K562 (cell line): ENCODE measurements around the gene RAG2. TPM values are rescaled to one million over a fixed set of nuclear protein-coding genes. Genes with fewer than 3 reads are reported as not detected.
A peak's percentile ranks its signal among the peaks of the same experiment; 100 is the strongest.

Experiments used
- ATAC-seq: fragments of 200-7000 bp; cut with Tn5 transposase; 3 replicates; pipeline ENCODE4 v1.9.1; 2020; ENCODE audit warnings: moderate library complexity
- BruUV-seq: library from RNA; stranded (reverse); fragments of 400-500 nt; replicated peaks from 2 replicates; lab custom pipeline; 2021; lab: Mats Ljungman, UMichigan
- CTCF ChIA-PET: fragments of 300-600 bp; formaldehyde crosslinking; extraction: SDS; loops from one replicate; lab custom pipeline; 2021; ENCODE audit warnings: low intra/inter-chr PET ratio; lab: Yijun Ruan, JAX
- POLR2A ChIA-PET: fragments of 300-600, 350-650 bp; sonication (Branson Sonifier 250); formaldehyde crosslinking; extraction: SDS; loops from one replicate; lab custom pipeline; 2021; ENCODE audit warnings: antibody characterized with exemption, inconsistent platforms; lab: Yijun Ruan, JAX
- DNase-seq, 4 experiments: peaks; one replicate each; pipeline versions ENCODE4 v3.0.0 to v3.0.0-alpha.2; 2011 to 2018; ENCODE audit warnings: low spot score in 3 of 4, mixed read lengths in 3 of 4; ENCODE audit errors: extremely low read depth in 1 of 4
- FAIRE-seq: peaks from 2 replicates; lab custom pipeline; 2011; peaks lifted over from hg19 to GRCh38; lab: Jason Lieb, UNC
- H2AFZ ChIP-seq: 2 replicates; pipeline ENCODE4 v1.6.0; 2011; ENCODE audit warnings: low read depth, low read length, control low read depth, inconsistent platforms
- H3K27ac ChIP-seq: fragments of 200-600 bp; 3 replicates; pipeline ENCODE4 v1.8.0; 2011; ENCODE audit warnings: low read depth, mild to moderate bottlenecking, control low read depth, inconsistent platforms, low read length, moderate library complexity, mixed read lengths; ENCODE audit errors: extremely low read depth
- H3K27me3 ChIP-seq, 2 experiments: fragments of 300-600 bp in 1 of 2; 2 replicates in 1 of 2; 3 replicates in 1 of 2; pipeline versions ENCODE4 v1.6.0 to v1.8.0; 2011; ENCODE audit warnings: inconsistent platforms in 2 of 2, low read length in 2 of 2, mild to moderate bottlenecking in 1 of 2, mixed read lengths in 1 of 2, moderate library complexity in 1 of 2; ENCODE audit not compliant: control insufficient read depth in 2 of 2, insufficient read depth in 2 of 2
- H3K36me3 ChIP-seq: fragments of 300-600 bp; 3 replicates; pipeline ENCODE4 v1.8.0; 2011; ENCODE audit warnings: mild to moderate bottlenecking, low read length, inconsistent platforms; ENCODE audit not compliant: control insufficient read depth, insufficient read depth
- H3K4me1 ChIP-seq, 2 experiments: fragments of 200-600 bp in 1 of 2; replicated peaks in 1 of 2; 2 replicates in 1 of 2; 3 replicates in 1 of 2; pipeline versions ENCODE4 v1.5.1 to v1.8.0; 2011; ENCODE audit warnings: inconsistent platforms in 2 of 2, low read length in 2 of 2, mild to moderate bottlenecking in 1 of 2, mixed read lengths in 1 of 2, moderate library complexity in 1 of 2; ENCODE audit not compliant: control insufficient read depth in 2 of 2, insufficient read depth in 2 of 2
- H3K4me2 ChIP-seq: 2 replicates; pipeline ENCODE4 v1.6.1; 2011; ENCODE audit warnings: low read length, control low read depth, inconsistent platforms, mixed read lengths; ENCODE audit not compliant: insufficient read depth
- H3K4me3 ChIP-seq: fragments of 200-600 bp; sonication (generic), shearing (Covaris generic); 2 replicates; pipeline ENCODE4 v1.5.1; 2016; ENCODE audit warnings: control low read depth, inconsistent platforms
- H3K79me2 ChIP-seq: fragments of 200-600 bp; 3 replicates; pipeline ENCODE4 v1.8.0; 2011; ENCODE audit warnings: low read length, inconsistent platforms; ENCODE audit not compliant: control insufficient read depth, insufficient read depth
- H3K9ac ChIP-seq, 2 experiments: 2 replicates each; pipeline versions ENCODE4 v1.6.0 to v1.6.1; 2011; ENCODE audit warnings: low read depth in 2 of 2, low read length in 2 of 2, control low read depth in 1 of 2, inconsistent platforms in 1 of 2, mild to moderate bottlenecking in 1 of 2, mixed read lengths in 1 of 2; ENCODE audit not compliant: insufficient read depth in 1 of 2
- H3K9me1 ChIP-seq: one replicate; pipeline ENCODE4 v1.6.0; 2011; ENCODE audit warnings: inconsistent platforms, mild to moderate bottlenecking, low read length, moderate library complexity; ENCODE audit not compliant: control insufficient read depth, insufficient read depth
- H3K9me3 ChIP-seq: replicated peaks from 2 replicates; pipeline ENCODE4 v1.5.1; 2011; ENCODE audit warnings: low read depth, low read length, inconsistent platforms; ENCODE audit not compliant: control insufficient read depth, insufficient read depth
- H4K20me1 ChIP-seq: replicated peaks from 2 replicates; pipeline ENCODE4 v1.6.1; 2011; ENCODE audit warnings: low read length, inconsistent platforms, mixed read lengths; ENCODE audit not compliant: control insufficient read depth, insufficient read depth
- C11orf30 ChIP-seq: fragments of 450-650 bp; IDR thresholded peaks from 2 replicates; pipeline ENCODE4 v1.6.1; 2016; ENCODE audit warnings: low read depth, mild to moderate bottlenecking
- HDAC1 ChIP-seq, 2 experiments: fragments of 450-650 bp; IDR thresholded peaks; 2 replicates each; pipeline ENCODE4 v1.6.1; 2016 to 2017; ENCODE audit warnings: inconsistent platforms in 1 of 2, mild to moderate bottlenecking in 1 of 2, moderate library complexity in 1 of 2
- MAFG ChIP-seq: fragments of 450-650 bp; conservative IDR thresholded peaks from 2 replicates; pipeline ENCODE4 v1.6.1; 2016; ENCODE audit warnings: missing genetic modification characterization, missing compliant biosample characterization
- MTA2 ChIP-seq: fragments of 450-650 bp; IDR thresholded peaks from 2 replicates; pipeline ENCODE4 v1.6.1; 2016; ENCODE audit warnings: low read depth
- MYBL2 ChIP-seq, 2 experiments: fragments of 450-650 bp in 1 of 2; sonication (generic) in 1 of 2; formaldehyde crosslinking in 1 of 2; IDR thresholded peaks; 2 replicates each; pipeline versions ENCODE4 v1.6.1 to v1.8.1; 2017 to 2022; ENCODE audit warnings: borderline replicate concordance in 1 of 2, inconsistent platforms in 1 of 2, low read depth in 1 of 2, mild to moderate bottlenecking in 1 of 2, missing genetic modification reagents in 1 of 2, moderate library complexity in 1 of 2
- NFE2 ChIP-seq: IDR thresholded peaks from 2 replicates; pipeline ENCODE4 v1.6.1; 2014; ENCODE audit warnings: antibody characterized with exemption, low read depth
- NFE2L1 ChIP-seq: fragments of 450-650 bp; IDR thresholded peaks from 2 replicates; pipeline ENCODE4 v1.6.1; 2016; ENCODE audit warnings: missing genetic modification characterization, low read depth, mild to moderate bottlenecking, missing compliant biosample characterization, moderate library complexity, borderline replicate concordance
- PPARD ChIP-seq: fragments of 250-450 bp; sonication (Bioruptor Pico); IDR thresholded peaks from 2 replicates; pipeline ENCODE4 v1.8.0; 2022; ENCODE audit warnings: inconsistent platforms, mild to moderate bottlenecking, moderate library complexity
- WGBS: fragments of 100-300 bp; shearing (Covaris generic); methylation state at CpG from one replicate; pipeline ENCODE4 v1.1.6; 2016; ENCODE audit warnings: low coverage, mixed read lengths; ENCODE audit not compliant: insufficient coverage; ENCODE audit errors: missing lambda C conversion rate; 5-methylcytosine and 5-hydroxymethylcytosine counted together
- in situ Hi-C: fragments of 300-500 bp; cut with MboI; formaldehyde crosslinking; loops from 4 replicates; pipeline ENCODE4 v1.15.0; 2018; ENCODE audit warnings: inconsistent platforms, mixed read lengths
- intact Hi-C: fragments of 100-400 bp; cut with micrococcal nuclease; formaldehyde crosslinking; loops from 2 replicates; pipeline ENCODE4 v1.14.2; 2022
- polyA plus RNA-seq, 8 experiments: library from polyadenylated mRNA; depleted of rRNA in 4 of 8; stranded (reverse) in 5 of 8; unstranded in 3 of 8; fragments of >200 nt; fragmentation: Nextera tagmentation in 2 of 8; fragmentation: Illumina TruSeq in 1 of 8; extraction: Ambion mirVana in 2 of 8; extraction: Trizol in 1 of 8; gene quantifications; 2 replicates each; pipeline versions ENCODE4 v1.2.1 to v1.2.3, GENCODE V29; 2011 to 2014; ENCODE audit warnings: inconsistent platforms in 1 of 8, missing spikeins in 1 of 8
- total RNA-seq, 7 experiments: library from RNA; depleted of rRNA in 6 of 7; stranded (reverse); fragments of >200 nt in 6 of 7; fragmentation: Illumina TruSeq in 2 of 7; extraction: Trizol in 2 of 7; gene quantifications; 2 replicates each; pipeline versions ENCODE4 v1.2.1 to v1.2.3, GENCODE V29; 2011 to 2021; ENCODE audit warnings: low replicate concordance in 1 of 7
- TF ChIP-seq, protein P1 (sequence below): sonication (generic); formaldehyde crosslinking; IDR thresholded peaks from 2 replicates; pipeline ENCODE4 v1.8.1; 2023; ENCODE audit warnings: mild to moderate bottlenecking, missing genetic modification reagents

The RAG2 gene
- total and polyA plus RNA-seq, 9 of the 15 experiments (the other 6 are each of a cell fraction or from before 2014, with no cell fraction given): 0.06 to 2.7 (median 0.26) TPM; not detected in 3

DNA sequence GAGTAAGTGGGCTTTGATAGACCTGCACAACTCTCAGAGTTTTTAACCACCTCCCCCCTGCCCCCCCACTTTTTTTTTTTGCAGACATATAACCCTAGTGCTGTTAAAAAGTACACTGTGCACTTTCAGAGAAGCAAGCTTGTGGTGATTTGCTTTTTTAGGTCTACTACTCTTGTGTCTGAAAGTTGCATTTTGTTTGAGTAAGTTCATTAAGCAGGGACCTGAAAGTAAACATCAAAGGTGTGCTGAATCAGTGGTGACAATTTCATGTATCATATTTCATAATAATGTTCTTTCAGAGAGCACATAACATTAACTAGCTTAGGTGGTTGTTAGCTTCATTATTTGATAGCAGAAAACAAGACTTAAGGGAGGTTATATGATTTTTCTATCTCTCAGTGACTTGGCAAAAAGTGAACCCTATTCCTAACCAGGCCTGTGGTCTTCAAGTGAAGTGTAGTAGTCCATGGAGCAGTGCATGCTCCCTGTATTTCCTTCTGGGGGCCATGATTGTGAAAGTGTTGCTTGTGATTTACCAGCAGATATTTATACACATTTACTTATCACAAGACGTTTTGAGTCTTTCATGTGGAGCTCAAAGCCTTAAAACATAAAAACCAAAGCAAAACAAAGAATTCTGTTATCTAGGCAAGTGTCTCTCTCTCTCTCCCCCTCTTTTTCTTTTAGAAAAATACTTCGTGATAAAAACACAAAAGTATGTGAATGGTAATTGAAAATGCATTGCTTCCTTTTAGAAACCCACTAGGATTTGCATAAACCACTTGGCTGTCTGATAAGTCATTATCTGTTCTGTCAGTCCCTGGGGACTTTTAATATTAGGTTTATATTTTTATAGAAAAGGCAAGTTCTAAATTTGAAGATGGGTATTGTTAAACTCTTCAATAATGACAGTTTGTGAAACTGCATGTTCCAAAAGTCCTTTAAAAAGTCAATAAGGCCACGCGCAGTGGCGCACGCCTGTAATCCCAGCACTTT, 7.5 kb upstream of the RAG2 start:
- 17% methylated on average over 6 of the region's 6 CpGs for WGBS
- H3K79me2 ChIP-seq: no peaks in the 10 kb centered on the region
- no peak overlapping the region for H3K27ac ChIP-seq
- intact Hi-C loops: no loop called here
- ATAC-seq (no peak), DNase-seq (no peak), FAIRE-seq (no peak)
- H3K4me2 ChIP-seq: no peak overlapping the region
- H4K20me1 ChIP-seq: no peaks in the 10 kb centered on the region; the same call in 1 of the 2 replicates
- H3K36me3 ChIP-seq: no peaks in the 10 kb centered on the region
- POLR2A ChIA-PET: no interaction called here
- TF ChIP-seq NFE2L1 (tag): peak; percentile 26; the same call in 1 of the 2 replicates
- no peak for TF ChIP-seq C11orf30
- TF ChIP-seq MAFG (tag): peak; percentile 77
- TF ChIP-seq, protein P1, sequence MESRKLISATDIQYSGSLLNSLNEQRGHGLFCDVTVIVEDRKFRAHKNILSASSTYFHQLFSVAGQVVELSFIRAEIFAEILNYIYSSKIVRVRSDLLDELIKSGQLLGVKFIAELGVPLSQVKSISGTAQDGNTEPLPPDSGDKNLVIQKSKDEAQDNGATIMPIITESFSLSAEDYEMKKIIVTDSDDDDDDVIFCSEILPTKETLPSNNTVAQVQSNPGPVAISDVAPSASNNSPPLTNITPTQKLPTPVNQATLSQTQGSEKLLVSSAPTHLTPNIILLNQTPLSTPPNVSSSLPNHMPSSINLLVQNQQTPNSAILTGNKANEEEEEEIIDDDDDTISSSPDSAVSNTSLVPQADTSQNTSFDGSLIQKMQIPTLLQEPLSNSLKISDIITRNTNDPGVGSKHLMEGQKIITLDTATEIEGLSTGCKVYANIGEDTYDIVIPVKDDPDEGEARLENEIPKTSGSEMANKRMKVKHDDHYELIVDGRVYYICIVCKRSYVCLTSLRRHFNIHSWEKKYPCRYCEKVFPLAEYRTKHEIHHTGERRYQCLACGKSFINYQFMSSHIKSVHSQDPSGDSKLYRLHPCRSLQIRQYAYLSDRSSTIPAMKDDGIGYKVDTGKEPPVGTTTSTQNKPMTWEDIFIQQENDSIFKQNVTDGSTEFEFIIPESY: no peak
- TF ChIP-seq PPARD (CRISPR knock-in tag): no peak
- TF ChIP-seq MTA2: no peak
- TF ChIP-seq MYBL2 (IDR thresholded peaks at IDR 0.05; ENCODE audit: low read depth): no peak
- no peak for TF ChIP-seq MYBL2 (CRISPR knock-in tag; IDR thresholded peaks at IDR 0.05; ENCODE audit: borderline replicate concordance)
- TF ChIP-seq HDAC1 (IDR thresholded peaks at IDR 0.05): no peak
- TF ChIP-seq NFE2: peak; percentile 46; the same call in 1 of the 2 replicates
- TF ChIP-seq, all 486 proteins: peak for 3
- Histone ChIP-seq H3K4me3 (no peak overlapping the region), H3K9me3 (no peaks in the 10 kb centered on the region), H3K27me3 (no peaks in the 10 kb centered on the region), H3K9ac (no peak overlapping the region), H2AFZ (no peak overlapping the region), H3K4me1 (no peaks in the 10 kb centered on the region), H3K9me1 (no peaks in the 10 kb centered on the region)
- CTCF ChIA-PET: no interaction called here
- no TSS peak for BruUV-seq
- in situ Hi-C loops: no loop called here
